AG09309 (cell line): ENCODE data around the gene BCL11A.

Experiments
- DNase-seq: peaks from one replicate; pipeline ENCODE4 v3.0.0-alpha.2; 2010; ENCODE audit warnings: low read depth
- H3K4me3 ChIP-seq: 2 replicates; pipeline ENCODE4 v1.5.1; 2011; ENCODE audit warnings: mild to moderate bottlenecking, low read depth, low read length, moderate library complexity; ENCODE audit not compliant: control insufficient read depth
- TF ChIP-seq, protein P1 (sequence below): IDR thresholded peaks from 2 replicates; pipeline ENCODE4 v1.5.1; 2011; ENCODE audit warnings: mild to moderate bottlenecking, low read depth, low read length, inconsistent platforms; ENCODE audit not compliant: insufficient read depth, control insufficient read depth; ENCODE audit errors: missing control alignments

Gene BCL11A

DNA sequence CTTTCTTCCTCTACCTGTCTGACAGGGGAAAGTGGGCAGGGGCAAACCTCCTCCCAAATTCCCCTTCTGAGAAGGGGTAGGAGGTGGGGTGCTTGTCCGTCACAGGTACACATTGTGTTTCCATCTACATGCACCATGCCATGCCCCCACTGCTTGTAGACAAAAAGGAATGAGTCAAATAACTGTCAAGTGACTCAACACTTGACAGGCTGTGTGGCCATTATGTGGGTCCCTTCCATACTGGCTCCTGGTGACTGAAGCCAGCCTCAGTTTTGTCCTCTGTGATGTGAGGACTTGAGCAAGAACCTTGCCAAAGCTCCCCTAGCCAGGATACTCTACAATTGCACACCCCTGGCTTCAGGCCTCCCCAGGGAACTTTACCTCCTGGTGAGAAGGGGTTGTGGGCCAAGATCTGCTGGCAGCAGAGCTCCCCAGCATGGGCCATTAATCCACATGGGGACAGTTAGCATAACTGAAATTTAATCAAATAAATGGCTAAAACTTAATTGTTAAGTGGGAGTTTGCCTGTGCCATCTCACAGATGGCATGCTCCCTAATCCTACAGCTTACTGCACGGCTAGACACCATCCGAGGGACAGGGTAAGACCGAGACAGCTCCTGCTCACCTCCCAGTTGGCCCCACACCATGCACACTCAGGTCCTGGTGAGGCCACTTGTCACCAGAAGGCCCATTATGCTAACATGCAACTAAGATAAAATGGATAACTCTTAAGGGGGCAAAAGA, 140.2 kb downstream of the BCL11A start:
- H3K4me3 ChIP-seq = no peak overlapping the region
- no peak for DNase-seq

DNA sequence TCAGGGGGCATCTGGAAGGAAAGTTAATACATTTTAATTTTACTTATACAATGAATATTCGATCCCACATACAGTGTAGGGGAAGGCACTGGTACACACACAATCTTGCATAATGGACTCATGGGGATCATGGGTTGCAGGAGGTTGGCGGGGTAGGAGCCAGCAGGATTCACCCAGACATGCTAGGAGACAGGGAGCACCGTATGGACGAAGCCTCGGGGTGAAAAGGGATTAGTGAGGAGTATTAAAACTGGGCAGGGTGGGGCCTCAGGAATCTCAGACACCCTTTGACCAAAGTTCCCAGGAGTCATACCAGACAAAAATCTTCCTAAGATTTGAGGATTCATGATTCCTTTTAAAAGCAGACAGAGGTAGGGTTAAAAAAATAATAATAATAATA, 140.8 kb downstream of the BCL11A start:
- DNase-seq = no peak
- no peak overlapping the region for H3K4me3 ChIP-seq
- TF ChIP-seq, protein P1, sequence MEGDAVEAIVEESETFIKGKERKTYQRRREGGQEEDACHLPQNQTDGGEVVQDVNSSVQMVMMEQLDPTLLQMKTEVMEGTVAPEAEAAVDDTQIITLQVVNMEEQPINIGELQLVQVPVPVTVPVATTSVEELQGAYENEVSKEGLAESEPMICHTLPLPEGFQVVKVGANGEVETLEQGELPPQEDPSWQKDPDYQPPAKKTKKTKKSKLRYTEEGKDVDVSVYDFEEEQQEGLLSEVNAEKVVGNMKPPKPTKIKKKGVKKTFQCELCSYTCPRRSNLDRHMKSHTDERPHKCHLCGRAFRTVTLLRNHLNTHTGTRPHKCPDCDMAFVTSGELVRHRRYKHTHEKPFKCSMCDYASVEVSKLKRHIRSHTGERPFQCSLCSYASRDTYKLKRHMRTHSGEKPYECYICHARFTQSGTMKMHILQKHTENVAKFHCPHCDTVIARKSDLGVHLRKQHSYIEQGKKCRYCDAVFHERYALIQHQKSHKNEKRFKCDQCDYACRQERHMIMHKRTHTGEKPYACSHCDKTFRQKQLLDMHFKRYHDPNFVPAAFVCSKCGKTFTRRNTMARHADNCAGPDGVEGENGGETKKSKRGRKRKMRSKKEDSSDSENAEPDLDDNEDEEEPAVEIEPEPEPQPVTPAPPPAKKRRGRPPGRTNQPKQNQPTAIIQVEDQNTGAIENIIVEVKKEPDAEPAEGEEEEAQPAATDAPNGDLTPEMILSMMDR = no peak

More for the DNA sequence above, 140.2 kb downstream of the BCL11A start:
- TF ChIP-seq, protein P1 = no peak

DNA sequence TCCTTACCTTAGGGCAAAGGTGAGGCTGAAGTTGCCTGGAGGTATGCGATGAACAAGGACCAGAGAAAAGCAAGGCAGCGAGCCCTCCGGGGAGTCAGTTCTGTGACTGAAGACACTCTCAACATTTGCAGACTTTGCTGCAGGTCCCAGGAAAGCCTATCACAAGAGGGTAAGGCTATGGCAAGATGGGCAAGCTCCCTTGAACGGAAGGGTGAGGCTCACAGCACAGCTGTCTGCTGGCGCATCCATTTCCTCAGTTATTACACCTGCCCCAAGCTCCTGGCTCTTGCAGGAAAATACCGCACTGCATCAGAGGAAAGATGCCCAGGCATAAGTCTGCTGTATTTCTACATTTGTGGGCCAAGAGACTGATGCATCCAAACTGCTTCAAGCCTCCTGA, 141.4 kb downstream of the BCL11A start:
- no peak overlapping the region for H3K4me3 ChIP-seq
- no peak for DNase-seq
- TF ChIP-seq, protein P1 = no peak

DNA sequence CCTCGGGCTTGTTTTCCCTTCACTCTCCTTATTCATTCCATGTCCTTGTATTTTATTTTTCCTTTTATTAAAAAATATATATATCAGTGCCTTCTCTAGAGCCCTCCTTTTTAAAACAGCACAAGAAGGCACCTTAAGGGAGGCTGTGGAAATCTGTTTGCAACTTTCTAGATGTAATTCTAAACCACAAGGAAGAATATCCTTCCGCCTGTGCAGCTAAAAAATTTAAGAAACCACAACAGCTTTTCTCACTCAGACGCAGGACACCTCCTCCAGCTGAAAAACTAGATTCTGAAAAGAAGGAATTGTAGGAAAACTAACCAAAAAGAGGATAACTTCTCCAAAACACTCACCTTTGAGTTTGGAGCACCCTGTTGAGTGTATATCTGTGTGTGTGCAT, 142.2 kb downstream of the BCL11A start:
- no peak for DNase-seq
- H3K4me3 ChIP-seq = no peak overlapping the region
- TF ChIP-seq, protein P1 = no peak

DNA sequence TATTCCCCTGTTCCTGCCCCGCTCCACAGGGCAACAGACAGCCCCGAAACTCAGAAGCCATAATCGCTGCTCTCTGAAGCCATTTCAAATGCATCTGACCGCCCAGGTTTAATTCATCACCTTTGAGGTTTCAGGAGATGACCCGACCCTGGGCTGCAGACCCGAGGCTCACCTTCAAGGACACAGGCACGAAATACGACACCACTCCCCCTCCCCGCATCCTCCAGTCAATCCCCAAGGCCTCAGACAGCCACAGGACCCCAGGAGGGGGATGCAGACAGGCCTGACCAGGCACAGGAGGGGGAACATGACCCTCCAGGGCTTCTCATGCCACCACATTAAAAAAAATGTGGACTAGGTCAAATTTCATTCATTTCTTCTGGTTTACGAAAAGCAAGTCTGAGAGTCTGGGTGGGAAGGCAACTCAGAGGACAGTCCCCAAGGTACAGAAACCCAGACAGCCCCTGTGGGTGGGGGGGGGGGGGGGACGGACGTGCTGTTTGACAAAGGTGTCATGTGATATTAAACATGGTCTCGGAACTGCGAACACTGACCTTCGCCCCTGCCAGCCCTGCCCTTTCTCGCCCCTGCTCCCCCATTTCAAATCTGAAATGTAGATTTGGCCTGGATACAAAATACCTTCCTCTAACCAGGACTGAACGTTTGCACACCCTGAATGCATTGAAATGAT, 142.9 kb downstream of the BCL11A start:
- no peak overlapping the region for H3K4me3 ChIP-seq
- TF ChIP-seq, protein P1 = no peak
- no peak for DNase-seq

DNA sequence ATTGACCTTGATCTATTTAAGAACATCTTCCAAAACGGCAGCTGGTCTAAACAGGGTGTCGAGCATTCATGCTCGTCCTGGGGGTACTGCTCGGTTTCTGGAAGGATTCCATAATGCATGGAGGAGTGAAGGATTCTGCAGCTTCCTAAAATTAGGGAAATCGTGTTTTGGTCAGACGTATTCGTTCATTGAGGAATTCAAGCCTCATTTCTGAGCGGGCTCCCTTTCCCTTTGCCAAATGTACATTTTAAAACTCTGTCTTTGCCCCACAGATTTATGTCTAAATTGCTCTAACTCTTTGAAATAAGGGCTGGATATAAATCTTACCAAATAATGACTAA, 144.0 kb downstream of the BCL11A start:
- DNase-seq = no peak

More for the DNA sequence above, 144.0 kb downstream of the BCL11A start:
- TF ChIP-seq, protein P1 = no peak
- H3K4me3 ChIP-seq = no peak overlapping the region
